Measurements from ENCODE around the gene ADAMTS8. TPM values are rescaled to one million over a fixed set of nuclear protein-coding genes. Genes with fewer than 3 reads are reported as not detected.
"Not testable (repeated sequence)": the region's sequence is repeated elsewhere in the genome, so short reads cannot be mapped to it uniquely, and the experiment has no call there.

Gene ADAMTS8
- polyA plus RNA-seq, 6 donors from 2014 or later = 0.13 TPM; not detected in 5

GRCh38 chr11:130439160-130439519, 10.7 kb upstream of the ADAMTS8 start:
- ATAC-seq (ENCODE audit: low read depth in 2 of 2) = no peak
- Mint-ChIP-seq H3K27ac (no peak overlapping the region), H3K4me1 (peaks cover 0 to 7% (median 3%) of the 10 kb centered on the region in 3 donors), H3K27me3 (peaks cover 15 to 45% (median 42%) of the 10 kb centered on the region in 3 donors), H3K36me3 (no peaks in the 10 kb centered on the region), H3K4me3 (peak overlapping the region in 1 of 8 donors; percentile 19), H3K9me3 (no peaks in the 10 kb centered on the region)
- DNase-seq = no peak

GRCh38 chr11:130438401-130439159, 10.2 kb upstream of the ADAMTS8 start:
- not testable (repeated sequence) for H3K4me3 Mint-ChIP-seq; H3K4me1 Mint-ChIP-seq; ATAC-seq (ENCODE audit: low read depth in 2 of 2); DNase-seq; H3K9me3 Mint-ChIP-seq; H3K36me3 Mint-ChIP-seq
- Mint-ChIP-seq H3K27ac (peak overlapping the region in 1 of 6 donors; percentile 56), H3K27me3 (peaks cover 10 to 40% (median 38%) of the 10 kb centered on the region in 3 donors)

DNA sequence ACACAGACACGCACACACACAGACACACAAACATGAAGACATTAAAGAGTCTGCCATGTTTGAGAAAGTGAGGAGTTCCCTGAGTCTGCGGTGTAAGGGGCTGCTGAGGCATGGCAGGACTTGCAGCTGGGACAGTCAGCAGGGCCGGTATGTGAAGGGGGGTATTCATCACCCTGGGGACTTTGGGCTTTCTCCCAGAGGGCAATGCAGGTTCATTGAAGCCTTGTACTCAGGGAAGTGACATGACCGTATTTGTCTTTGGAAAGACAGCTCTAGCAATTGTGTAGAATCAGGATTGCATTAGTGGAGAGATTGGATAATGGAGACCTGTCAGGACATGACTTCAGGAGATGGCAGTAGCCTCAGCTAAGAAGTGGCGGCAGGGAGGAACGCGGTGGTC, 9.4 kb upstream of the ADAMTS8 start:
- Mint-ChIP-seq H3K4me1 (peaks cover 0 to 7% (median 3%) of the 10 kb centered on the region in 3 donors), H3K36me3 (no peaks in the 10 kb centered on the region), H3K27me3 (peaks cover 10 to 40% (median 38%) of the 10 kb centered on the region in 3 donors), H3K27ac (peak overlapping the region in 1 of 6 donors; percentile 56), H3K4me3 (no peak overlapping the region), H3K9me3 (no peaks in the 10 kb centered on the region)
- ATAC-seq (ENCODE audit: low read depth in 2 of 2) = no peak
- DNase-seq = no peak

GRCh38 chr11:130436171-130436570, 7.8 kb upstream of the ADAMTS8 start:
- ATAC-seq (ENCODE audit: low read depth in 2 of 2) = no peak
- no peak for DNase-seq
- no peak overlapping the region for H3K4me3 Mint-ChIP-seq
- H3K4me1 Mint-ChIP-seq = peaks cover 2 to 7% (median 4%) of the 10 kb centered on the region in 3 donors
- no peaks in the 10 kb centered on the region for H3K36me3 Mint-ChIP-seq
- H3K9me3 Mint-ChIP-seq = no peaks in the 10 kb centered on the region
- H3K27ac Mint-ChIP-seq = no peak overlapping the region
- peaks cover 8 to 45% (median 31%) of the 10 kb centered on the region in 3 donors for H3K27me3 Mint-ChIP-seq

- ATAC-seq (ENCODE audit: low read depth in 2 of 2) (no peak), DNase-seq (no peak)
- no peak overlapping the region for H3K4me3 Mint-ChIP-seq
- no peaks in the 10 kb centered on the region for H3K36me3 Mint-ChIP-seq
- peaks cover 10 to 48% (median 36%) of the 10 kb centered on the region in 3 donors for H3K27me3 Mint-ChIP-seq
- H3K9me3 Mint-ChIP-seq = no peaks in the 10 kb centered on the region
- H3K27ac Mint-ChIP-seq = no peak overlapping the region
- H3K4me1 Mint-ChIP-seq = peaks cover 4 to 7% (median 6%) of the 10 kb centered on the region in 3 donors
Measured at GRCh38 chr11:130435671-130436070, 7.3 kb upstream of the ADAMTS8 start.

DNA sequence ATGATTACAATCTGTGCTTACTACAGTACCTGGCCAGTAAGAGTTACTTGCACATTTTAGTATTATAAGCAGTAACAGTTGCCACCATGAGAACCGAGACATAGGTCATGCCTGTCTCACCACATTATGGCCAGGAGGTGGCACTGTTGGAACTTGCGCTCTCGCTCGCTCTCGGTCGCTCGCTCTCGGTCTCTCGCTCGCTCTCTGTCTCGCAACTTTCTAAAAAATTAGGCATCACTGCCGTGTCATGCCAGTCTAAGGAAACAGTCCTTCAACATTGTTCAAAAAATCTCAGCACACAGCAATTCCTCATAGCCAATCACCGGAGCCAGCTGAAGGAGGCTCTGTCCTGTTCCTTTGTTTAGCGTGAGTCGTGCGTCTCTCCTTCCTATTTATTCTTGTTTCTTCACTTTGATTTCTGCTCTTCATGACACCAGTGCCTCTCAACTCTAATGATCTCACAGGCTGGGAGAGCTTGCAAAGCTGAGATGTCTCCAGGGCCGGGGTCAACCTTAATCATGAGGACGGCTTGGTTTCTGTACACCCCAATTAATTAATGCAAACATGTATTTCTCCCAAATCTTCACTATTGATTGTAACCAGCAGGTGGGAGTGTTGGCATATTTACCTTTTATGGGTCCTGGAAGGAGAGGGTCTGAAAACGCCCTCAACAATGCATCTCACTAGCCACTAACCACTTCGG, 6.3 kb upstream of the ADAMTS8 start:
- no peak overlapping the region for H3K27ac Mint-ChIP-seq
- peaks cover 19 to 49% (median 46%) of the 10 kb centered on the region in 3 donors for H3K27me3 Mint-ChIP-seq
- H3K4me3 Mint-ChIP-seq = no peak overlapping the region
- DNase-seq (peak; percentile 56), ATAC-seq (ENCODE audit: low read depth in 2 of 2) (peak; percentile 77)
- no peaks in the 10 kb centered on the region for H3K9me3 Mint-ChIP-seq
- H3K36me3 Mint-ChIP-seq = no peaks in the 10 kb centered on the region
- H3K4me1 Mint-ChIP-seq = peaks cover 4 to 7% (median 6%) of the 10 kb centered on the region in 3 donors

- H3K4me1 Mint-ChIP-seq = peaks cover 6 to 12% (median 11%) of the 10 kb centered on the region in 3 donors
- H3K9me3 Mint-ChIP-seq = no peaks in the 10 kb centered on the region
- no peak overlapping the region for H3K27ac Mint-ChIP-seq
- H3K4me3 Mint-ChIP-seq = no peak overlapping the region
- DNase-seq (no peak), ATAC-seq (ENCODE audit: low read depth in 2 of 2) (no peak)
- peaks cover 30 to 50% (median 46%) of the 10 kb centered on the region in 3 donors for H3K27me3 Mint-ChIP-seq
- H3K36me3 Mint-ChIP-seq = no peaks in the 10 kb centered on the region
Measured at GRCh38 chr11:130433357-130433756, 4.9 kb upstream of the ADAMTS8 start.

DNA sequence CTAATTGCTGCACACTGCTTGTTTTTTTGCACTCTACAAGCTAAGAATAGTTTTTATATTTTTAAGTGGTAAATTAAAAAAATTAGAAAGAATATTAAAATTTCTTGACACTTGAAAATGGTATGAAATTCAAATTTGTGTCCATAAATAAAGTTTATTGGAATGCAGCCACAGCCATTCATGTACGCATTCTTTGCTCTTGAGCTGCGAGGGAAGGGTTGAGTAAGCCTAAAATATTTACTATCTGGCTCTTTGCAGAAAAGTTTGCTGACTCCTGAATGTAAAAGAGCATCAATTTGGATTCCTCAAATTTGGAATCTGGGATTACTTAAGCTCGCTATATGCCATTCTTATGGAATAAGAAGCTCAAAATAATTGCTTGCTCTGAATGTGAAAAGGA, 3.4 kb upstream of the ADAMTS8 start:
- Mint-ChIP-seq H3K36me3 (no peaks in the 10 kb centered on the region), H3K4me3 (no peak overlapping the region), H3K27me3 (peaks cover 25 to 41% (median 39%) of the 10 kb centered on the region in 3 donors), H3K4me1 (peaks cover 10 to 17% (median 15%) of the 10 kb centered on the region in 3 donors), H3K9me3 (no peaks in the 10 kb centered on the region), H3K27ac (no peak overlapping the region)
- ATAC-seq (ENCODE audit: low read depth in 2 of 2) (no peak), DNase-seq (no peak)

- no peaks in the 10 kb centered on the region for H3K9me3 Mint-ChIP-seq
- peak; percentile 60 to 69 for ATAC-seq (ENCODE audit: low read depth in 2 of 2)
- peaks cover 10 to 17% (median 15%) of the 10 kb centered on the region in 3 donors for H3K4me1 Mint-ChIP-seq
- no peaks in the 10 kb centered on the region for H3K36me3 Mint-ChIP-seq
- no peak overlapping the region for H3K4me3 Mint-ChIP-seq
- DNase-seq = peak; percentile 50
- no peak overlapping the region for H3K27ac Mint-ChIP-seq
- peaks cover 26 to 44% (median 41%) of the 10 kb centered on the region in 3 donors for H3K27me3 Mint-ChIP-seq
Measured at GRCh38 chr11:130431331-130431773, 2.9 kb upstream of the ADAMTS8 start.

- H3K36me3 Mint-ChIP-seq = no peaks in the 10 kb centered on the region
- ATAC-seq (ENCODE audit: low read depth in 2 of 2) (no peak), DNase-seq (no peak)
- peaks cover 33 to 58% (median 55%) of the 10 kb centered on the region in 3 donors for H3K27me3 Mint-ChIP-seq
- no peak overlapping the region for H3K4me3 Mint-ChIP-seq
- no peak overlapping the region for H3K27ac Mint-ChIP-seq
- no peaks in the 10 kb centered on the region for H3K9me3 Mint-ChIP-seq
- H3K4me1 Mint-ChIP-seq = peaks cover 10 to 17% (median 15%) of the 10 kb centered on the region in 3 donors
Measured at GRCh38 chr11:130429983-130430382, 1.6 kb upstream of the ADAMTS8 start.

DNA sequence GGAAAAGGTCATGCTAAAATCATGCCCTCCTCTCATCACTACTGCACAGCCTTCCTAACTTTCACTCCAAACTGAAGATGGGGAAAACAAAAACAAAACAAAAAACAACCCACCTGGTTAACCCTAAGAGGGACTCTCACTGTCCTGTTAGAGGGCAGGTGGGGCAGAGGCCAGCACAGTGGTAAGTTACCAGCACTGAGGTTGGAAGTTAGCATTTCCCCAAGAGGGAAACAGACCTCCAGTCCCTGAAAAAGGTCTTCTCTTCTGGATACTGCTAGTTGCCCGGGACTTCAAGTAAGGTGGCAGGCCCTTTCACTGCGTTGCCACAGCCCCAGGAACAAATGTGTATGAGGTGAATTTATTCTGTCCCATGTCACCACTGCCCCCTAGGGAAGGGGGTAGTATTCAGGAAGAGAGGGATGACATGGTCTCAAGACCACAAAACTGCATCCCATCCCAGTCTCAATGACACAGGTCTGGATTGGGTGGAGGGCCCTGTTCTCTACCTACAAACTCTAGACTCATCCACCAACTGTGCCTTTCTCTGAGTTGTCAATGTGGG, 792 bp upstream of the ADAMTS8 start:
- Mint-ChIP-seq H3K27me3 (peaks cover 41 to 65% (median 63%) of the 10 kb centered on the region in 3 donors), H3K9me3 (no peaks in the 10 kb centered on the region), H3K4me1 (peaks cover 10 to 17% (median 15%) of the 10 kb centered on the region in 3 donors), H3K4me3 (peak overlapping the region; percentile 12 to 83 (median 72)), H3K36me3 (no peaks in the 10 kb centered on the region), H3K27ac (no peak overlapping the region)
- DNase-seq = no peak
- no peak for ATAC-seq (ENCODE audit: low read depth in 2 of 2)

DNA sequence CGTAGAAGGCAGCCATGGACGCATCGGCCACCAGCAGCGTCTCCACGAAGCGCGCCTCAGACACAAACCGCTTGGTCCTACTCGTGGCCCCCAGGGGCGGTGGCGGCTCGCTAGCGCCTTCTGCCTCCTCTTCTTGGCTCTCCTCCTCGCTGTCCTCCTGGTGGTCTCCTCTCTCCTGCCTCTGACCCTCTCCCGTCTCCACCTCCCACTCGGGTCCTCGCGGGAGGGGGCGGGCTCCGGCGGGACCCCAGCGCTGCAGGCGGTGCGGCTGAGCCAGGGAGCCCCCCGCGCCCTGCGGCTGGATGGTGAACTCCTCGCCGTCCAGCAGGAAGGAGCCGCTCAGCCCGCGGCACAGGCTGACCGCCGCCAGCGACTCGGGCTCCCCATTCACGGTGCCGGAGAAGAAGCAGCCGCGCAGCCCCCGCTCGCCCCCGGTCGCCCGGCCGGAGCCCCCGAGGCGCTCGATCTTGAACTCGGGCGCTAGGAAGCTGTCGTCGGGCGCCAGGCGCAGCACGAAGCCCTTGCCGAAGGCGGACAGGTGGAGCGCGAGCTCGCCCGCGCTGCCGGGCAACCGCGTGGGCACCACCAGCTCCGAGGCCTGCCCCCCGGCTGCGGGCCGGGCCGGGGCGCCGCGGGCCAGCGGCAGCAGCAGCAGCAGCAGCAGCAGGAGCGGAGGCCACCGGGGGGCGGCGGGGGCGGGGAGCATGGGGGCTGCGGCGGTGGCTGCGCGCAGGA, 661 bp downstream of the ADAMTS8 start:
- DNase-seq = no peak
- Mint-ChIP-seq H3K9me3 (no peaks in the 10 kb centered on the region), H3K4me1 (peaks cover 10 to 17% (median 15%) of the 10 kb centered on the region in 3 donors), H3K27ac (no peak overlapping the region), H3K36me3 (no peaks in the 10 kb centered on the region), H3K27me3 (peaks cover 42 to 80% (median 75%) of the 10 kb centered on the region in 3 donors), H3K4me3 (peak overlapping the region in 2 of 8 donors; percentile 58 to 66)
- no peak for ATAC-seq (ENCODE audit: low read depth in 2 of 2)

GRCh38 chr11:130426837-130427341, 1.5 kb downstream of the ADAMTS8 start:
- Mint-ChIP-seq H3K4me3 (peak overlapping the region in 7 of 8 donors; percentile 9 to 90 (median 58)), H3K27me3 (peaks cover 42 to 88% (median 79%) of the 10 kb centered on the region in 3 donors), H3K36me3 (no peaks in the 10 kb centered on the region), H3K27ac (no peak overlapping the region), H3K4me1 (peaks cover 10 to 17% (median 15%) of the 10 kb centered on the region in 3 donors), H3K9me3 (no peaks in the 10 kb centered on the region)
- DNase-seq (no peak), ATAC-seq (ENCODE audit: low read depth in 2 of 2) (no peak)
